NT2/D1 (cell line): Measurements from ENCODE around the gene DTNB.

Experiments
- YY1 ChIP-seq: IDR thresholded peaks from 2 replicates; pipeline ENCODE4 v1.6.1; 2011; ENCODE audit not compliant: insufficient read length, insufficient read depth
- ZNF274 ChIP-seq: IDR thresholded peaks from 2 replicates; pipeline ENCODE4 v1.6.1; 2011; ENCODE audit warnings: mild to moderate bottlenecking, low read depth, low read length

- TF ChIP-seq YY1 (no peak), ZNF274 (no peak)
Observed at GRCh38 chr2:25666218-25666617, 7.2 kb downstream of the DTNB start.
